CD4-positive, alpha-beta T cell treated with Interleukin-15 for 1 hour (primary cell): Measurements from ENCODE around the gene ITGA5.

Experiments used
- DNase-seq: peaks from one replicate; pipeline ENCODE4 v3.0.0-alpha.2; 2020

The ITGA5 gene

DNA sequence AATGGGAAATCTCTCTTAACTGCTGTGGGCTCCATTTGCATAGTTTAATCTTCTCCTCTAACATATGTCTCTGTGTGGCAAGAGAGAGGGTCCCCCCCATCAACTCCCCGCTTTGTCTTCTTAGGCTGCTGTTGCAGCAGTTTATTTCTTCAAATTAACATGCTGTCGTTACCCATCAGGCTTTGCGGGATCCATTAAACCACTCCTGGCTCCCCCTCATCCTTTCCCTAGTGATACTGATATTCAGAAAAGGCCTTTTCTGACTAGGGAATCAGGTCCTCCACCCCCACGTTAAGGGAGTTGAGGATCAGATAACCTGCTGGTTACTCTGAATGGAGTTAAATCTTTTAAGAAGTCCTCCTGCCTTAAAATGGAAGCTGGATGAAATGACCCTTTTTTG, 70.0 kb downstream of the ITGA5 start:
- DNase-seq = no peak
